ENCODE data around the gene ZNF493.
A peak's percentile ranks its signal among the peaks of the same experiment; 100 is the strongest.

Gene ZNF493

GRCh38 chr19:21396893-21397572, at the start of gene ZNF493:
Gene ZNF493, plus strand, starts transcription at chr19:21397133. Its CDS starts 105 bp downstream, at chr19:21397238.
- DNase-seq (ENCODE audit: low read depth in 2 of 2) = peak; percentile 77 to 81

GRCh38 chr19:21352830-21353229, 44.1 kb upstream of the ZNF493 start:
- DNase-seq (ENCODE audit: low read depth in 2 of 2) = no peak

- DNase-seq (ENCODE audit: low read depth in 2 of 2) = peak; percentile 54 to 58
These were observed 38.0 kb upstream of the ZNF493 start, which contains the start of gene ZNF738 for GRCh38 chr19:21358768-21359451. Gene ZNF738, plus strand, starts transcription at chr19:21359000. Its CDS starts 141 bp downstream, at chr19:21359141.

GRCh38 chr19:21362291-21362690, 34.6 kb upstream of the ZNF493 start:
- DNase-seq (ENCODE audit: low read depth in 2 of 2) = no peak

- no peak for DNase-seq (ENCODE audit: low read depth in 2 of 2)
These were observed 12.9 kb upstream of the ZNF493 start for GRCh38 chr19:21383980-21384582.

- no peak for DNase-seq (ENCODE audit: low read depth in 2 of 2)
These were observed 812 bp upstream of the ZNF493 start for GRCh38 chr19:21396121-21396520.

GRCh38 chr19:21398851-21399250, 1.9 kb downstream of the ZNF493 start:
- no peak for DNase-seq (ENCODE audit: low read depth in 2 of 2)

GRCh38 chr19:21402303-21402985, 5.5 kb downstream of the ZNF493 start:
- DNase-seq (ENCODE audit: low read depth in 2 of 2) = no peak

- DNase-seq (ENCODE audit: low read depth in 2 of 2) = no peak
These were observed 13.2 kb downstream of the ZNF493 start for GRCh38 chr19:21410166-21410565.

GRCh38 chr19:21422244-21422643, 25.3 kb downstream of the ZNF493 start:
- DNase-seq (ENCODE audit: low read depth in 2 of 2) = no peak

- no peak for DNase-seq (ENCODE audit: low read depth in 2 of 2)
These were observed 26.4 kb downstream of the ZNF493 start for GRCh38 chr19:21423057-21424041.

GRCh38 chr19:21430675-21431074, 33.7 kb downstream of the ZNF493 start:
- no peak for DNase-seq (ENCODE audit: low read depth in 2 of 2)

- DNase-seq (ENCODE audit: low read depth in 2 of 2) = no peak
These were observed 35.7 kb downstream of the ZNF493 start for GRCh38 chr19:21432590-21432989.

GRCh38 chr19:21434516-21434915, 37.6 kb downstream of the ZNF493 start:
- DNase-seq (ENCODE audit: low read depth in 2 of 2) = no peak

- no peak for DNase-seq (ENCODE audit: low read depth in 2 of 2)
These were observed 38.1 kb downstream of the ZNF493 start for GRCh38 chr19:21434967-21435544.

GRCh38 chr19:21439201-21439751, 42.3 kb downstream of the ZNF493 start:
- no peak for DNase-seq (ENCODE audit: low read depth in 2 of 2)

- DNase-seq (ENCODE audit: low read depth in 2 of 2) = no peak
These were observed 43.4 kb downstream of the ZNF493 start for GRCh38 chr19:21440321-21440720.

GRCh38 chr19:21451187-21451586, 54.3 kb downstream of the ZNF493 start:
- no peak for DNase-seq (ENCODE audit: low read depth in 2 of 2)

- no peak for DNase-seq (ENCODE audit: low read depth in 2 of 2)
These were observed 58.0 kb downstream of the ZNF493 start for GRCh38 chr19:21454901-21455300.

GRCh38 chr19:21460686-21461085, 63.8 kb downstream of the ZNF493 start:
- DNase-seq (ENCODE audit: low read depth in 2 of 2) = no peak

Data from stimulated activated CD8-positive, alpha-beta memory T cell treated with anti-CD3 and anti-CD28 coated beads, Interleukin-7, amount 100 ng/mL, for 1 hour (primary cell).